Fibroblast of villous mesenchyme (primary cell): ENCODE measurements around the gene TCF12. TPM values are rescaled to one million over a fixed set of nuclear protein-coding genes. Genes with fewer than 3 reads are reported as not detected.

ENCODE experiments used
- DNase-seq: peaks from one replicate; pipeline ENCODE4 v3.0.0-alpha.2; 2010; ENCODE audit warnings: low read depth
- H3K4me3 ChIP-seq: 2 replicates; pipeline ENCODE4 v1.5.1; 2011; ENCODE audit warnings: low read depth, mild to moderate bottlenecking, low read length
- CTCF ChIP-seq: IDR thresholded peaks from 2 replicates; pipeline ENCODE4 v1.5.1; 2012; ENCODE audit warnings: low read depth, mild to moderate bottlenecking, low read length; ENCODE audit not compliant: insufficient read depth
- total RNA-seq: library from RNA; depleted of rRNA; stranded (reverse); fragments of >200 nt; gene quantifications from 2 replicates; pipeline ENCODE4 v1.2.3, GENCODE V29; 2012

TCF12 gene
- total RNA-seq, 1 donor: 110 TPM

DNA sequence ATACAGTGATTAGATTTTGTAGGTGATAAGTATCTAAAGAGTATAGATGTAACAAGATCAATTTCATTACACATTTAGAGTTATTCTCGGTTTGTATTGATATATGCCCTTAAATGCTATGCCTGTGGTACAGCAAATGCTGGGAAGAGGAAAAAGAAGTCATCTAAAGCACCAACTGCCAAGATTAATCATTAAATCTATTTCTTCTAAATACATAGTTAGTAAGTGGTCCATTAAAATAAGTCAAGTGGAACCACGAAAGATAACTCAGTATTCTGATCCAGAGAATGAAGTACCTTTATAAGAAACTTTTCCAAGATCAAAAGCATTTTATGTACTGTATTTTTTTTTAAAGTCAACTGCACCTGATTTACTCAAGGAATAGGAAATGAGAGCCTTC lies 315.7 kb downstream of the TCF12 start:
- TF ChIP-seq CTCF: no peak
- no peak overlapping the region for H3K4me3 ChIP-seq
- no peak for DNase-seq

- no peak overlapping the region for H3K4me3 ChIP-seq
- TF ChIP-seq CTCF: no peak
- DNase-seq: no peak
Observed at GRCh38 chr15:57235186-57235585, 316.7 kb downstream of the TCF12 start.

DNA sequence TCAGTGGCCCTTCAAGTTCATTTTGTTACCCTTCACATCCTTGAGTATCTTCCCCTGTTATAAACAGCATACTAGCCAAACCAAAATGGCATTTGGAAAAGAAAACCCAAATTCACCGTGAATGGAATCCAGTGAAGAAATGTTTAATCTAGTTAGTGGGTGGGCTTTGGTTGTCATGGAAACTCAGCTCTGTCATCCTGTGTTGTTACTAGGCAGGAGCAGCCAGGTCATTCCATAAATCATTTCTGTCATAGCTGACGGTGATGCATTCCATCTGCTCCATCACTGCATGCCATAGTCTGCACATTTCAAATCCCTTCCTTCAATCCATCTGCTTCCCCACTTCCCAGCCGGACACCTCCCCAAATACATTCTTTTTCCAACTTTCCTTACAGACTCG lies 317.4 kb downstream of the TCF12 start:
- no peak overlapping the region for H3K4me3 ChIP-seq
- peak; percentile 62 for DNase-seq
- TF ChIP-seq CTCF: no peak

GRCh38 chr15:57236561-57237300 lies 318.3 kb downstream of the TCF12 start:
- no peak for DNase-seq
- no peak overlapping the region for H3K4me3 ChIP-seq
- TF ChIP-seq CTCF: no peak

DNA sequence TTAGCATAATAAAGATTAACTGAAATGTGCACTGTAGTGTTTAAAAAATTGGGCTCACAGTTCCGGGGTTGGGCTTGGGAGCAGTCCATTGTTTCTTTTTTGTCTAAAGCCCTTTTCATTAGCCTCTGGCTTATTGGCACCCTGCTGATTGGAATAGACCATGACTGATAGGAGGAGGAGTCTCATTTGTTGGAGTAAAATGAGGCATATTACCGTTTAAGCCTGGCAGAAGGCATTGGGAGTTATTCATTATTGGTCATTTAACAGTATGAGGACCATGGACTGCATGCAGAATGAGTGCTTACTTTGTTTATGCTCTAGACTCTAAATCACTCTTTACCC lies 318.8 kb downstream of the TCF12 start:
- no peak for DNase-seq
- no peak overlapping the region for H3K4me3 ChIP-seq
- no peak for TF ChIP-seq CTCF

DNA sequence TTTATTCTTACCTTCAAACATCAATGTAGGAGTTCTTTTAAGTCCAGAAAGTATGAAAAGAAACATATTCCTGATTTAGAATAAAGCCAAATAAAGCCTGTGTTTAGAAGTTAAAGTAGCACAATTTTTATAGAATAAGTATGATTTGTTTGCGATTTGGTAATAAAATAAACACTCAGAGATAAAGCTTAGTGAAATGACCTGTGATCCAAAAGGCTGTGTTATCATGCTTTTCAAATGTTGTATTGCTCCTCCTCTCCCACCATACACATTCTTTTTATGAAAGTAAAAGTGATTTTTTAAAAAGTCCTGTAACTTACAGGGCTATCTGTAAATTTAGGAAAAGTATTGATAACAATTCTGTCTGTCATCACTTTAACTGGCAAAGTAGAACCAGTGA lies 319.2 kb downstream of the TCF12 start:
- H3K4me3 ChIP-seq: no peak overlapping the region
- DNase-seq: no peak
- no peak for TF ChIP-seq CTCF

DNA sequence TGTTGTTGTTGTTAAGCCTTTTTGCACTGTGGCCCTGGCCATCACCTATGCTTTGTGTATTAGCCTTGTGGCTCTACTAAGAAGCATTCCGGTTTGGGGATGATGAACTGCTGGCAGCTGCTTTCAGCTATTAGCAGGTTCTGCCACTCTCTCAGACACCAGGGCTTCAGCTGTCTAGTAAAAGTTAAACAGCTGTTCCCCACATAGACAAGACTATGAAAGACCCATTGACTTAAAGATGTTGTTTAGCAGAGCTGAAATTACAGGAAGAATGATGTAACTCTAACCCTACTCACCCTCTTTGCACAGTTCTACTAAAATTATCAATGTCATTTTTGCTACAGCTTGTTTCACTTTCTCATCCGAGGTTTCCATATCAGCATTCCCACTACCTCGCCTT lies 326.7 kb downstream of the TCF12 start:
- no peak for TF ChIP-seq CTCF

More for the DNA sequence above, 326.7 kb downstream of the TCF12 start:
- peak; percentile 75 for DNase-seq
- H3K4me3 ChIP-seq: no peak overlapping the region
